PFSK-1 (cell line): Measurements from ENCODE around the gene SIPA1L3.

Source experiments
- POLR2AphosphoS5 ChIP-seq: IDR thresholded peaks from 2 replicates; pipeline ENCODE4 v1.6.1; 2012; ENCODE audit warnings: low read depth, mild to moderate bottlenecking, control low read depth, low read length, moderate library complexity
- SIN3A ChIP-seq: IDR thresholded peaks from 2 replicates; pipeline ENCODE4 v1.6.1; 2012; ENCODE audit warnings: mild to moderate bottlenecking, low read length, moderate library complexity, borderline replicate concordance; ENCODE audit not compliant: insufficient read depth
- TAF1 ChIP-seq: IDR thresholded peaks from 2 replicates; pipeline ENCODE4 v1.6.1; 2012; ENCODE audit warnings: low read length, control low read depth, borderline replicate concordance; ENCODE audit not compliant: insufficient read depth
- TF ChIP-seq, protein P1 (sequence below), 2 experiments: IDR thresholded peaks; 2 replicates each; pipeline versions ENCODE4 v1.6.1 to v1.8.0; 2011 to 2012; ENCODE audit warnings: low read depth in 2 of 2, low read length in 2 of 2, control low read depth in 1 of 2, inconsistent platforms in 1 of 2, mild to moderate bottlenecking in 1 of 2, moderate library complexity in 1 of 2; ENCODE audit not compliant: insufficient read depth in 1 of 2

DNA sequence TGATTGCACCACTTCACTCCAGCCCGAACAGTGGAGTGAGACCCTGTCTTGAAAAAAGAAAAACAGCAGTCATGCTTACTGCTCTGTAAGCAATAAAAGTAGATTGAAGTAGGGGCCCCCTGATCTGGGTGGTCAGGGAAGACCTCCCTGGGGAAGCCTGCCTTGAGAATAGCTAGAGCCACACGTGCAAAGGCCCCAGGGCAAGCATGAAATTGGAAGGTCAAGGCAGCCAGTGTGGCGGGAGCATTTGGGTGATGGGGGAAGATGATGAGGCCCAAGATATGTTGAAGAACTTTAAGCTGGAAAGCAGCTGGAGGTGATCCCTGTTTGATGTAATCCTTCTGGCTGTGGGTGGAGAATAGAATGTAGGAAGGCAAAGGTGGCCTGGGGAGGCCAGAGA lies 104.4 kb downstream of the SIPA1L3 start:
- TF ChIP-seq POLR2AphosphoS5, result no peak
- TF ChIP-seq TAF1, result no peak
- TF ChIP-seq, protein P1, sequence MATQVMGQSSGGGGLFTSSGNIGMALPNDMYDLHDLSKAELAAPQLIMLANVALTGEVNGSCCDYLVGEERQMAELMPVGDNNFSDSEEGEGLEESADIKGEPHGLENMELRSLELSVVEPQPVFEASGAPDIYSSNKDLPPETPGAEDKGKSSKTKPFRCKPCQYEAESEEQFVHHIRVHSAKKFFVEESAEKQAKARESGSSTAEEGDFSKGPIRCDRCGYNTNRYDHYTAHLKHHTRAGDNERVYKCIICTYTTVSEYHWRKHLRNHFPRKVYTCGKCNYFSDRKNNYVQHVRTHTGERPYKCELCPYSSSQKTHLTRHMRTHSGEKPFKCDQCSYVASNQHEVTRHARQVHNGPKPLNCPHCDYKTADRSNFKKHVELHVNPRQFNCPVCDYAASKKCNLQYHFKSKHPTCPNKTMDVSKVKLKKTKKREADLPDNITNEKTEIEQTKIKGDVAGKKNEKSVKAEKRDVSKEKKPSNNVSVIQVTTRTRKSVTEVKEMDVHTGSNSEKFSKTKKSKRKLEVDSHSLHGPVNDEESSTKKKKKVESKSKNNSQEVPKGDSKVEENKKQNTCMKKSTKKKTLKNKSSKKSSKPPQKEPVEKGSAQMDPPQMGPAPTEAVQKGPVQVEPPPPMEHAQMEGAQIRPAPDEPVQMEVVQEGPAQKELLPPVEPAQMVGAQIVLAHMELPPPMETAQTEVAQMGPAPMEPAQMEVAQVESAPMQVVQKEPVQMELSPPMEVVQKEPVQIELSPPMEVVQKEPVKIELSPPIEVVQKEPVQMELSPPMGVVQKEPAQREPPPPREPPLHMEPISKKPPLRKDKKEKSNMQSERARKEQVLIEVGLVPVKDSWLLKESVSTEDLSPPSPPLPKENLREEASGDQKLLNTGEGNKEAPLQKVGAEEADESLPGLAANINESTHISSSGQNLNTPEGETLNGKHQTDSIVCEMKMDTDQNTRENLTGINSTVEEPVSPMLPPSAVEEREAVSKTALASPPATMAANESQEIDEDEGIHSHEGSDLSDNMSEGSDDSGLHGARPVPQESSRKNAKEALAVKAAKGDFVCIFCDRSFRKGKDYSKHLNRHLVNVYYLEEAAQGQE (IDR thresholded peaks at IDR 0.05; ENCODE audit: insufficient read depth in 1 of 2, low read depth in 2 of 2, low read length in 2 of 2), result no peak
- TF ChIP-seq SIN3A, result no peak
